IMR-90 (cell line): ENCODE data around the gene SLC15A1.

Source experiments
- CTCF ChIP-seq: conservative IDR thresholded peaks from 2 replicates; pipeline ENCODE4 v1.5.1; 2012; ENCODE audit warnings: mild to moderate bottlenecking, low read depth, low read length, improper control_type of control experiment
- ELK1 ChIP-seq: fragments of 150-350 bp; IDR thresholded peaks from 2 replicates; pipeline ENCODE4 v1.6.1; 2016; ENCODE audit warnings: low read depth, mild to moderate bottlenecking, low read length, moderate library complexity, borderline replicate concordance
- POLR2A ChIP-seq: IDR thresholded peaks from 2 replicates; pipeline ENCODE4 v1.6.1; 2012; ENCODE audit warnings: mild to moderate bottlenecking, low read depth, low read length

DNA sequence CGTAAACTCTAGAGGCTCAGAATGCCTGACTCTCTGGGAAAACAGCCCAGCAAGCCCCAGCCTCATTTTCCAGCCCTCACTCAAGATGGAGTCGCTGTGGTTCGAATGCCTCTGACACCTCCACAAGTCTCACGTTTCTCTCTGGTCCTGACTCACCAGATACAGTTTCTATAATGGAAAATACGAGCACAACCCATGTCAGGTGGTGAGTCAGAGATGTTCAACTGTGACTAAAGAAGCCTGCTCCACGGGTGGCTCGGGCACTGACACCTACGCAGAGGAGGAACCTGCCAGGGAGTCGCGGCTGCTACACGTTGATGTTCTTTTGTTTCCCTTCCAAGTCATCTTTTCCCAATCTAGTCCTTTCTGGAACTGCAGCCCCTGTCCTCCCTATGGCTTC lies 88.4 kb downstream of the SLC15A1 start:
- TF ChIP-seq CTCF (no peak), ELK1 (no peak), POLR2A (no peak)
